ENCODE measurements around the gene UBR3.

Gene UBR3

GRCh38 chr2:170034596-170034995 lies 207.3 kb downstream of the UBR3 start:
- no peaks in the 10 kb centered on the region for H3K9me2 ChIP-seq (replicated peaks; ENCODE audit: insufficient read depth, low read length)
- no peaks in the 10 kb centered on the region for H3K4me1 ChIP-seq (ENCODE audit: low read length)
- no peaks in the 10 kb centered on the region for H3K9me3 ChIP-seq (replicated peaks; ENCODE audit: insufficient read depth, low read length)
- H3K27ac ChIP-seq (ENCODE audit: low read length), result no peak overlapping the region
- no peaks in the 10 kb centered on the region for H3K27me3 ChIP-seq (replicated peaks; ENCODE audit: insufficient read depth, low read length)
- H3K4me3 ChIP-seq (ENCODE audit: low read length), result no peak overlapping the region
- H3K79me2 ChIP-seq (ENCODE audit: low read length), result no peaks in the 10 kb centered on the region
- DNase-seq, result no peak
- H3F3A ChIP-seq (ENCODE audit: insufficient read depth, low read length), result no peaks in the 10 kb centered on the region
- H3K4me2 ChIP-seq (ENCODE audit: low read depth, low read length), result no peak overlapping the region
- H3K9ac ChIP-seq (ENCODE audit: low read length), result no peak overlapping the region
- H2AFZ ChIP-seq (ENCODE audit: low read length), result no peak overlapping the region
- TF ChIP-seq, protein P1, sequence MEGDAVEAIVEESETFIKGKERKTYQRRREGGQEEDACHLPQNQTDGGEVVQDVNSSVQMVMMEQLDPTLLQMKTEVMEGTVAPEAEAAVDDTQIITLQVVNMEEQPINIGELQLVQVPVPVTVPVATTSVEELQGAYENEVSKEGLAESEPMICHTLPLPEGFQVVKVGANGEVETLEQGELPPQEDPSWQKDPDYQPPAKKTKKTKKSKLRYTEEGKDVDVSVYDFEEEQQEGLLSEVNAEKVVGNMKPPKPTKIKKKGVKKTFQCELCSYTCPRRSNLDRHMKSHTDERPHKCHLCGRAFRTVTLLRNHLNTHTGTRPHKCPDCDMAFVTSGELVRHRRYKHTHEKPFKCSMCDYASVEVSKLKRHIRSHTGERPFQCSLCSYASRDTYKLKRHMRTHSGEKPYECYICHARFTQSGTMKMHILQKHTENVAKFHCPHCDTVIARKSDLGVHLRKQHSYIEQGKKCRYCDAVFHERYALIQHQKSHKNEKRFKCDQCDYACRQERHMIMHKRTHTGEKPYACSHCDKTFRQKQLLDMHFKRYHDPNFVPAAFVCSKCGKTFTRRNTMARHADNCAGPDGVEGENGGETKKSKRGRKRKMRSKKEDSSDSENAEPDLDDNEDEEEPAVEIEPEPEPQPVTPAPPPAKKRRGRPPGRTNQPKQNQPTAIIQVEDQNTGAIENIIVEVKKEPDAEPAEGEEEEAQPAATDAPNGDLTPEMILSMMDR (IDR thresholded peaks at IDR 0.05; ENCODE audit: low read length), result no peak
- no peak for TF ChIP-seq EZH2phosphoT487 (IDR thresholded peaks at IDR 0.05; ENCODE audit: low read length)
- no peak for TF ChIP-seq EZH2 (optimal IDR thresholded peaks at IDR 0.05; ENCODE audit: low read depth, low read length)
- H3K36me3 ChIP-seq (replicated peaks; ENCODE audit: insufficient read depth, low read length), result no peaks in the 10 kb centered on the region; the same call in 1 of the 2 replicates
- H4K20me1 ChIP-seq (ENCODE audit: insufficient read depth, low read length), result no peaks in the 10 kb centered on the region

- Histone ChIP-seq H3K27ac (ENCODE audit: low read length) (no peak overlapping the region), H3K79me2 (ENCODE audit: low read length) (no peaks in the 10 kb centered on the region), H3K27me3 (replicated peaks; ENCODE audit: insufficient read depth, low read length) (no peaks in the 10 kb centered on the region), H4K20me1 (ENCODE audit: insufficient read depth, low read length) (no peaks in the 10 kb centered on the region), H3K4me1 (ENCODE audit: low read length) (no peaks in the 10 kb centered on the region), H3K4me3 (ENCODE audit: low read length) (no peak overlapping the region), H3K36me3 (replicated peaks; ENCODE audit: insufficient read depth, low read length) (no peaks in the 10 kb centered on the region), H3K9me3 (replicated peaks; ENCODE audit: insufficient read depth, low read length) (no peaks in the 10 kb centered on the region), H3K9me2 (replicated peaks; ENCODE audit: insufficient read depth, low read length) (no peaks in the 10 kb centered on the region), H3F3A (ENCODE audit: insufficient read depth, low read length) (no peaks in the 10 kb centered on the region), H3K4me2 (ENCODE audit: low read depth, low read length) (no peak overlapping the region), H3K9ac (ENCODE audit: low read length) (no peak overlapping the region), H2AFZ (ENCODE audit: low read length) (no peak overlapping the region)
- TF ChIP-seq, protein P1 (IDR thresholded peaks at IDR 0.05; ENCODE audit: low read length), result no peak
- no peak for TF ChIP-seq EZH2phosphoT487 (IDR thresholded peaks at IDR 0.05; ENCODE audit: low read length)
- no peak for TF ChIP-seq EZH2 (optimal IDR thresholded peaks at IDR 0.05; ENCODE audit: low read depth, low read length)
- DNase-seq, result no peak
Observed at GRCh38 chr2:170038734-170039133, 211.5 kb downstream of the UBR3 start.

DNA sequence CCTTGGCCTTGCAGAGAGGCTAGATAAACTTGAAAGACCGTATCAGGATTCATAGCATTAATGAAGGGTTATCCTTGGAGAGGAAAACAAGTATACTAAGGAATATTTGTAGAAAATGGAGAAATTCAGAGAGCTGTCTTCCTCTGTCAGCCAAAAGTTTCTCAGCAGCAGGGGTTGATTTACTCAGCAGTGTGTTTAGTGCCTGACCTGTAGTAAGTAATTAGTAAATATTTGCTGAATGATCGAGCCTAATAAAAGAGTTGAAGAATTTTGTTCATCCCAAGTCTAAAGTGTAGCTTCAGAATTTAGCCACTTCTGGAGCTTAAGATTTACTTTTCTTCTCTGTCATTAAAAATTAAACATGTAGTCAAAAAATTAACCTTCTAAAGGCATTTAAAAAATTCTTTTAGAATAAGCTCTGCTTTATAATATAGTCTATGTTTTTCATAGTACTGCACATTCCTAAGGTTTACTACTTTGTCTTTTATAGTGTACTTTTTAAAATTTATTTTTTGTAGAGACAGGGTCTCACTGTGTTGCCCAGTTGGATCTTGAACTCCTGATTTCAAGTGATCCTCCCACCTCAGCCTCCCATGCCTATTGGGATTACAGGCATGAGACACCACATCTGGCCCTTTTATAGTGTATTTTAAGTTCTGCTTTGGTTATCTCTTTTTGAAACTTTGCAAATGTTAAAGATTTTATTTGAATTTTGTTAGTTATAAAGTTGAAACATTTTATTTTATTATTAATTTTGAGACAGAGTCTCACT lies 212.3 kb downstream of the UBR3 start:
- no peaks in the 10 kb centered on the region for H3K36me3 ChIP-seq (replicated peaks; ENCODE audit: insufficient read depth, low read length)
- H3K27me3 ChIP-seq (replicated peaks; ENCODE audit: insufficient read depth, low read length), result no peaks in the 10 kb centered on the region
- H3F3A ChIP-seq (ENCODE audit: insufficient read depth, low read length), result no peaks in the 10 kb centered on the region
- TF ChIP-seq EZH2 (optimal IDR thresholded peaks at IDR 0.05; ENCODE audit: low read depth, low read length) (no peak), EZH2phosphoT487 (IDR thresholded peaks at IDR 0.05; ENCODE audit: low read length) (no peak)
- TF ChIP-seq, protein P1 (IDR thresholded peaks at IDR 0.05; ENCODE audit: low read length), result no peak
- no peaks in the 10 kb centered on the region for H3K4me1 ChIP-seq (ENCODE audit: low read length)
- H3K9me3 ChIP-seq (replicated peaks; ENCODE audit: insufficient read depth, low read length), result no peaks in the 10 kb centered on the region
- no peaks in the 10 kb centered on the region for H3K79me2 ChIP-seq (ENCODE audit: low read length)
- no peak overlapping the region for H3K27ac ChIP-seq (ENCODE audit: low read length)
- H3K9me2 ChIP-seq (replicated peaks; ENCODE audit: insufficient read depth, low read length), result no peaks in the 10 kb centered on the region
- H3K4me2 ChIP-seq (ENCODE audit: low read depth, low read length), result no peak overlapping the region
- DNase-seq, result no peak
- no peak overlapping the region for H3K9ac ChIP-seq (ENCODE audit: low read length)
- H3K4me3 ChIP-seq (ENCODE audit: low read length), result no peak overlapping the region
- H2AFZ ChIP-seq (ENCODE audit: low read length), result no peak overlapping the region
- H4K20me1 ChIP-seq (ENCODE audit: insufficient read depth, low read length), result no peaks in the 10 kb centered on the region

Data from MM.1S (cell line).